ENCODE data around the gene ANO7. TPM values are rescaled to one million over a fixed set of nuclear protein-coding genes. Genes with fewer than 3 reads are reported as not detected.

ANO7 gene
- total and polyA plus RNA-seq, 7 experiments from 2014 or later, result 0.16 to 0.94 (median 0.30) TPM; not detected in 1

- POLR2A ChIA-PET, result interaction anchor here (1.7 kb wide), 1 partner anchor 28 kb away, joined by 4 read pairs; no protein-coding TSS in a partner anchor
- CTCF ChIA-PET, result no interaction called here
- Mint-ChIP-seq H3K27me3 (no peaks in the 10 kb centered on the region), H3K36me3 (peaks cover 0 to 11% (median 0%) of the 10 kb centered on the region in 5 donors), H3K9me3 (no peaks in the 10 kb centered on the region), H3K4me3 (no peak overlapping the region), H3K27ac (peak overlapping the region in 1 of 9 donors; percentile 62), H3K4me1 (no peaks in the 10 kb centered on the region)
- Histone ChIP-seq H3K4me3 (ENCODE audit: low read length) (no peak overlapping the region), H3K27ac (ENCODE audit: low read depth, low read length) (no peak overlapping the region), H3K9me3 (ENCODE audit: control insufficient read depth in 2 of 3, low read length in 3 of 3) (no peaks in the 10 kb centered on the region), H3K27me3 (ENCODE audit: control insufficient read depth in 2 of 2, insufficient read depth in 2 of 2, low read length in 2 of 2) (no peaks in the 10 kb centered on the region), H3K4me1 (ENCODE audit: control insufficient read depth in 2 of 2, insufficient read depth in 2 of 2, low read length in 2 of 2) (no peaks in the 10 kb centered on the region), H3K36me3 (ENCODE audit: control insufficient read depth in 2 of 3, insufficient read depth in 3 of 3, low read length in 3 of 3) (peaks cover 0 to 14% (median 0%) of the 10 kb centered on the region in 3 experiments)
- no peak for DNase-seq
- no peak for ATAC-seq
- intact Hi-C loops (cut with micrococcal nuclease), result no loop called here
Observed at GRCh38 chr2:241187101-241187917, 1.2 kb upstream of the ANO7 start.

- H3K36me3 ChIP-seq (ENCODE audit: control insufficient read depth in 2 of 3, insufficient read depth in 3 of 3, low read length in 3 of 3), result peaks cover 0 to 8% (median 0%) of the 10 kb centered on the region in 3 experiments
- no peak overlapping the region for H3K4me3 ChIP-seq (ENCODE audit: low read length)
- H3K27me3 ChIP-seq (ENCODE audit: control insufficient read depth in 2 of 2, insufficient read depth in 2 of 2, low read length in 2 of 2), result no peaks in the 10 kb centered on the region
- H3K27me3 Mint-ChIP-seq, result no peaks in the 10 kb centered on the region
- H3K27ac ChIP-seq (ENCODE audit: low read depth, low read length), result no peak overlapping the region
- intact Hi-C loops (cut with micrococcal nuclease), result no loop called here
- no peaks in the 10 kb centered on the region for H3K4me1 Mint-ChIP-seq
- DNase-seq, result no peak
- no peak overlapping the region for H3K4me3 Mint-ChIP-seq
- POLR2A ChIA-PET, result interaction anchor here (1.7 kb wide), 1 partner anchor 28 kb away, joined by 4 read pairs; no protein-coding TSS in a partner anchor
- H3K4me1 ChIP-seq (ENCODE audit: control insufficient read depth in 2 of 2, insufficient read depth in 2 of 2, low read length in 2 of 2), result no peaks in the 10 kb centered on the region
- H3K27ac Mint-ChIP-seq, result no peak overlapping the region
- no peaks in the 10 kb centered on the region for H3K9me3 ChIP-seq (ENCODE audit: control insufficient read depth in 2 of 3, low read length in 3 of 3)
- ATAC-seq, result no peak
- CTCF ChIA-PET, result no interaction called here
- peaks cover 0 to 5% (median 0%) of the 10 kb centered on the region in 5 donors for H3K36me3 Mint-ChIP-seq
- H3K9me3 Mint-ChIP-seq, result no peaks in the 10 kb centered on the region
Observed at GRCh38 chr2:241187918-241188234, 601 bp upstream of the ANO7 start.

- intact Hi-C loops (cut with micrococcal nuclease), result no loop called here
- no peaks in the 10 kb centered on the region for H3K4me1 ChIP-seq (ENCODE audit: control insufficient read depth in 2 of 2, insufficient read depth in 2 of 2, low read length in 2 of 2)
- Mint-ChIP-seq H3K4me1 (no peaks in the 10 kb centered on the region), H3K27ac (no peak overlapping the region), H3K4me3 (no peak overlapping the region), H3K27me3 (no peaks in the 10 kb centered on the region), H3K9me3 (no peaks in the 10 kb centered on the region), H3K36me3 (no peaks in the 10 kb centered on the region)
- ATAC-seq (no peak), DNase-seq (no peak)
- H3K9me3 ChIP-seq (ENCODE audit: control insufficient read depth in 2 of 3, low read length in 3 of 3), result no peaks in the 10 kb centered on the region
- no peaks in the 10 kb centered on the region for H3K36me3 ChIP-seq (ENCODE audit: control insufficient read depth in 2 of 3, insufficient read depth in 3 of 3, low read length in 3 of 3)
- ChIA-PET POLR2A (no interaction called here), CTCF (no interaction called here)
- H3K27me3 ChIP-seq (ENCODE audit: control insufficient read depth in 2 of 2, insufficient read depth in 2 of 2, low read length in 2 of 2), result no peaks in the 10 kb centered on the region
- no peak overlapping the region for H3K27ac ChIP-seq (ENCODE audit: low read depth, low read length)
- H3K4me3 ChIP-seq (ENCODE audit: low read length), result no peak overlapping the region
Observed at GRCh38 chr2:241189093-241189855, 797 bp downstream of the ANO7 start.

- H3K27me3 ChIP-seq (ENCODE audit: control insufficient read depth in 2 of 2, insufficient read depth in 2 of 2, low read length in 2 of 2), result no peaks in the 10 kb centered on the region
- intact Hi-C loops (cut with micrococcal nuclease), result no loop called here
- Mint-ChIP-seq H3K27me3 (no peaks in the 10 kb centered on the region), H3K36me3 (no peaks in the 10 kb centered on the region), H3K4me3 (no peak overlapping the region), H3K27ac (no peak overlapping the region), H3K4me1 (no peaks in the 10 kb centered on the region), H3K9me3 (no peaks in the 10 kb centered on the region)
- H3K9me3 ChIP-seq (ENCODE audit: control insufficient read depth in 2 of 3, low read length in 3 of 3), result no peaks in the 10 kb centered on the region
- no peaks in the 10 kb centered on the region for H3K36me3 ChIP-seq (ENCODE audit: control insufficient read depth in 2 of 3, insufficient read depth in 3 of 3, low read length in 3 of 3)
- DNase-seq (no peak), ATAC-seq (no peak)
- H3K4me3 ChIP-seq (ENCODE audit: low read length), result no peak overlapping the region
- POLR2A ChIA-PET, result no interaction called here
- no peak overlapping the region for H3K27ac ChIP-seq (ENCODE audit: low read depth, low read length)
- no peaks in the 10 kb centered on the region for H3K4me1 ChIP-seq (ENCODE audit: control insufficient read depth in 2 of 2, insufficient read depth in 2 of 2, low read length in 2 of 2)
- CTCF ChIA-PET, result no interaction called here
Observed at GRCh38 chr2:241189856-241190201, 1.4 kb downstream of the ANO7 start.

GRCh38 chr2:241190291-241190981 is 2.0 kb downstream of the ANO7 start:
- Histone ChIP-seq H3K27ac (ENCODE audit: low read depth, low read length) (no peak overlapping the region), H3K9me3 (ENCODE audit: control insufficient read depth in 2 of 3, low read length in 3 of 3) (no peaks in the 10 kb centered on the region), H3K4me1 (ENCODE audit: control insufficient read depth in 2 of 2, insufficient read depth in 2 of 2, low read length in 2 of 2) (no peaks in the 10 kb centered on the region), H3K4me3 (ENCODE audit: low read length) (no peak overlapping the region), H3K36me3 (ENCODE audit: control insufficient read depth in 2 of 3, insufficient read depth in 3 of 3, low read length in 3 of 3) (no peaks in the 10 kb centered on the region), H3K27me3 (ENCODE audit: control insufficient read depth in 2 of 2, insufficient read depth in 2 of 2, low read length in 2 of 2) (no peaks in the 10 kb centered on the region)
- ChIA-PET POLR2A (no interaction called here), CTCF (no interaction called here)
- no peaks in the 10 kb centered on the region for H3K27me3 Mint-ChIP-seq
- H3K36me3 Mint-ChIP-seq, result no peaks in the 10 kb centered on the region
- intact Hi-C loops (cut with micrococcal nuclease), result no loop called here
- no peak overlapping the region for H3K4me3 Mint-ChIP-seq
- no peak overlapping the region for H3K27ac Mint-ChIP-seq
- no peaks in the 10 kb centered on the region for H3K9me3 Mint-ChIP-seq
- no peaks in the 10 kb centered on the region for H3K4me1 Mint-ChIP-seq
- DNase-seq (no peak), ATAC-seq (peak; percentile 17)

GRCh38 chr2:241191081-241191480 is 2.6 kb downstream of the ANO7 start:
- ATAC-seq, result no peak
- Histone ChIP-seq H3K4me1 (ENCODE audit: control insufficient read depth in 2 of 2, insufficient read depth in 2 of 2, low read length in 2 of 2) (no peaks in the 10 kb centered on the region), H3K27me3 (ENCODE audit: control insufficient read depth in 2 of 2, insufficient read depth in 2 of 2, low read length in 2 of 2) (no peaks in the 10 kb centered on the region), H3K36me3 (ENCODE audit: control insufficient read depth in 2 of 3, insufficient read depth in 3 of 3, low read length in 3 of 3) (no peaks in the 10 kb centered on the region), H3K4me3 (ENCODE audit: low read length) (no peak overlapping the region), H3K9me3 (ENCODE audit: control insufficient read depth in 2 of 3, low read length in 3 of 3) (no peaks in the 10 kb centered on the region), H3K27ac (ENCODE audit: low read depth, low read length) (no peak overlapping the region)
- Mint-ChIP-seq H3K27me3 (no peaks in the 10 kb centered on the region), H3K27ac (no peak overlapping the region), H3K4me1 (no peaks in the 10 kb centered on the region), H3K9me3 (no peaks in the 10 kb centered on the region), H3K4me3 (no peak overlapping the region), H3K36me3 (no peaks in the 10 kb centered on the region)
- CTCF ChIA-PET, result no interaction called here
- no peak for DNase-seq
- intact Hi-C loops (cut with micrococcal nuclease), result no loop called here
- POLR2A ChIA-PET, result no interaction called here
